RWPE1 (cell line): ENCODE measurements around the gene SLC35F5.
"Not testable (repeated sequence)": the region's sequence is repeated elsewhere in the genome, so short reads cannot be mapped to it uniquely, and the experiment has no call there.

Experiments used
- CTCF ChIA-PET: fragments of 350-600 bp; sonication (Branson Sonifier 250); formaldehyde crosslinking; extraction: SDS; loops from one replicate; lab custom pipeline; 2021; lab: Yijun Ruan, JAX
- POLR2A ChIA-PET: fragments of 400-600 bp; formaldehyde crosslinking; extraction: SDS; loops from one replicate; lab custom pipeline; 2020; ENCODE audit warnings: antibody characterized with exemption; ENCODE audit not compliant: low non-redundant PET; lab: Yijun Ruan, JAX
- DNase-seq: peaks from one replicate; pipeline ENCODE4 v3.0.0; 2012; ENCODE audit warnings: low spot score
- H3K27ac ChIP-seq: fragments of 450-650 bp; 2 replicates; pipeline ENCODE4 v1.5.1; 2017
- TF ChIP-seq, protein P1 (sequence below): fragments of 450-650 bp; conservative IDR thresholded peaks from 2 replicates; pipeline ENCODE4 v1.5.1; 2017; ENCODE audit warnings: low read depth, mild to moderate bottlenecking

The SLC35F5 gene

DNA sequence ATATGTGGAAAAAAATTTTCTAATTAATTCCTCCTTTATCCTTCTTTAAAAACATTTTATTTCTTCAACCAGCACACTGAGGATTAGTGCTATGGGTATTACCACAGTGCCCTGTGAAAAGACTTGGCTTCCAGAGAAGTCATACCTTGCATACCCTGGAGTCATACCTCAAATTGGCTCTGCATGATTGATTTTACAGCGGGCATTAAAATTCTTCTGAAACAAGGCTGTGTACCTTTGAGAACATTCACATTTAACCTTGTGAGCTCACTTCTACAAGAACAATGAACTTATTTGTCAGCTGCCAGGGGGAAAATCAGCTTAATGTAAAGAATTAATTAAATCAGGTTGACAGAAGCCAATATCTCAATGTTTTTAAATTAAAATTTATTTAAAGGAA, 44.6 kb downstream of the SLC35F5 start:
- ChIA-PET CTCF (no interaction called here), POLR2A (no interaction called here)
- TF ChIP-seq, protein P1, sequence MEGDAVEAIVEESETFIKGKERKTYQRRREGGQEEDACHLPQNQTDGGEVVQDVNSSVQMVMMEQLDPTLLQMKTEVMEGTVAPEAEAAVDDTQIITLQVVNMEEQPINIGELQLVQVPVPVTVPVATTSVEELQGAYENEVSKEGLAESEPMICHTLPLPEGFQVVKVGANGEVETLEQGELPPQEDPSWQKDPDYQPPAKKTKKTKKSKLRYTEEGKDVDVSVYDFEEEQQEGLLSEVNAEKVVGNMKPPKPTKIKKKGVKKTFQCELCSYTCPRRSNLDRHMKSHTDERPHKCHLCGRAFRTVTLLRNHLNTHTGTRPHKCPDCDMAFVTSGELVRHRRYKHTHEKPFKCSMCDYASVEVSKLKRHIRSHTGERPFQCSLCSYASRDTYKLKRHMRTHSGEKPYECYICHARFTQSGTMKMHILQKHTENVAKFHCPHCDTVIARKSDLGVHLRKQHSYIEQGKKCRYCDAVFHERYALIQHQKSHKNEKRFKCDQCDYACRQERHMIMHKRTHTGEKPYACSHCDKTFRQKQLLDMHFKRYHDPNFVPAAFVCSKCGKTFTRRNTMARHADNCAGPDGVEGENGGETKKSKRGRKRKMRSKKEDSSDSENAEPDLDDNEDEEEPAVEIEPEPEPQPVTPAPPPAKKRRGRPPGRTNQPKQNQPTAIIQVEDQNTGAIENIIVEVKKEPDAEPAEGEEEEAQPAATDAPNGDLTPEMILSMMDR: no peak
- no peak overlapping the region for H3K27ac ChIP-seq
- no peak for DNase-seq

DNA sequence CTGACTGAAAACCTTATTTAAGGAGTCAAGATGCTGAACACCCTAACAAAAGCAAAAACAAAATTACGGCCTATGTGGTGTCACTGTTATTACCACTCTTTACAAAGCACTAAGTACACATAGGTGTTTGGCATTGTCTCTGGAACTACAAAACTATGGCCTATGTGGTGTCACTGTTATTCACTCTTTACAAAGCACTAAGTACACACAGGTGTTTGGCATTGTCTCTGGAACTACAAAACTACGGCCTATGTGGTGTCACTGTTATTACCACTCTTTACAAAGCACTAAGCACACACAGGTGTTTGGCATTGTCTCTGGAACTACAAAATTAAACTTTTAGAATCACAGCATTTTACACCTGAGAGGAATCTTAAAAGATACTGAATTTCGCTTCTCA, 47.4 kb downstream of the SLC35F5 start:
- CTCF ChIA-PET: interaction anchor here (1.2 kb wide), 1 partner anchor 10 kb away, joined by 5 read pairs; no protein-coding TSS in a partner anchor

DNA sequence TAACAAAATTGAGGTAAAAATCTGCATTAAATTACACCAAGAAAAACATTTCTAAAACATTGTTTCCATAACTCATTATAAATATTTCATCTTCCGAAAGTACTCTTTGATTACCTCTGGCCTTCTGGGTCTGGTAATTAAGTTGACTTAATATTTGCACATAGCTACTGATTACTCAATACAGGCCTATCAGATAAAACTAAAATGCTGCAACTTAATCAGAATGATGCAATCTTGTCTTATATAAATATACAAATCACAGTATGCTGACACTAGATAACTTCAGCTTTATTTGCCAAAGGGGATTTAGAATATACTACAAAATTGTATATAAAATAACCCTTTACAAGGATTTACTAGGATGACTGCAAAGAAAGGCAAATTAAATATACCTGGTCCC, 49.3 kb downstream of the SLC35F5 start:
- no peak overlapping the region for H3K27ac ChIP-seq
- ChIA-PET POLR2A (no interaction called here), CTCF (no interaction called here)
- DNase-seq: no peak
- TF ChIP-seq, protein P1: no peak

More for the DNA sequence above, 47.4 kb downstream of the SLC35F5 start:
- TF ChIP-seq, protein P1: no peak
- H3K27ac ChIP-seq: no peak overlapping the region
- POLR2A ChIA-PET: no interaction called here
- no peak for DNase-seq

DNA sequence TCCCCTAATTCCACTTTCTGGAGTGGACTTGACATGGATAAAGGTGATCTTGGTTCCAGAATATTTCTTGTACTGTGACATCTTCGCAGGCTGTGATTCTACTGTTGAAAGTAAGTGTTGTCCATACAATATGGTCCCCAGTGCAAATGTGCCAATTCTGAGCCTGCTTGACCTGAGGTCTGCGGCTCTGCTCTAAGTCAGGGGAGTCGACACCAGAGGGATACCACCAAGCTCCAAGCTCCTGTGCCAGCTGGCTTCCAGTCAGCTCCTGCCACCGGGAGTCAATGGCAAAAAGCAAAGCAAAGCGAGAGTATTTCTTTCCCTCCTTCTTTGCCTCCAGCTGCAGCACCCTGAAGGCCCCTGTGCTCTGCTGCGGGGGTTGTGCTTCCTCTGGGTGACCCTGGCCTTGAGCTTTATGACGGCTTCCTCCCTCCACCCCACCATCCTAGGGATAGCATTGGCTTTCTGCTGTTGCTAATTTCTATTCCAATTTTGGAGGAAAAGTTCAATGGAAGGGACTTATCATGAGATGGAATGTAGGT, 50.4 kb downstream of the SLC35F5 start:
- no peak for DNase-seq
- TF ChIP-seq, protein P1: no peak
- CTCF ChIA-PET: no interaction called here
- POLR2A ChIA-PET: no interaction called here
- peak overlapping the region; percentile 39; the same call in 1 of the 2 replicates for H3K27ac ChIP-seq

DNA sequence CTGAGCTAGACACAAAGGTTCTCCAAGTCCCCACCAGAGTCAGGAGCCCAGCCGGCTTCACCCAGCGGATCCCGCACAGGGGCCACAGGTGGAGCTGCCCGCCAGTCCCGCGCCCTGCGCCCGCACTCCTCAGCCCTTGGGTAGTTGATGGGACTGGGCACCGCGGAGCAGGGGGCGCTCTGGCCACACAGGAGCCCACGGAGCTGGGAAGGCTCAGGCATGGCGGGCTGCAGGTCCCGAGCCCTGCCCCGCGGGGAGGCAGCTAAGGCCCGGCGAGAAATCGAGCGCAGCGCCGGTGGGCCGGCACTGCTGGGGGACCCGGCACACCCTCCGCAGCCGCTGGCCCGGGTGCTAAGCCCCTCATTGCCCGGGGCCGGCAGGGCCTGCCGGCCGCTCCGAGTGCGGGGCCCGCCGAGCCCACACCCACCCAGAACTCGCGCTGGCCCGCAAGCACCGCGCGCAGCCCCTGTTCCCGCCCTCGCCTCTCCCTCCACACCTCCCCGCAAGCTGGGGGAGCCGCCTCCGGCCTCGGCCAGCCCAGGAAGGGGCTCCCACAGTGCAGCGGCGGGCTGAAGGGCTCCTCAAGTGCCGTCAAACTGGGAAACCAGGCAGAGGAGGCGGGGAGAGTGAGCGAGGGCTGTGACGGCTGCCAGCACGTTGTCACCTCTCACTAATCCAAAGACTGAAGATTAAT, 52.0 kb downstream of the SLC35F5 start:
- DNase-seq, POLR2A ChIA-PET, CTCF ChIA-PET, H3K27ac ChIP-seq: not testable (repeated sequence)

DNA sequence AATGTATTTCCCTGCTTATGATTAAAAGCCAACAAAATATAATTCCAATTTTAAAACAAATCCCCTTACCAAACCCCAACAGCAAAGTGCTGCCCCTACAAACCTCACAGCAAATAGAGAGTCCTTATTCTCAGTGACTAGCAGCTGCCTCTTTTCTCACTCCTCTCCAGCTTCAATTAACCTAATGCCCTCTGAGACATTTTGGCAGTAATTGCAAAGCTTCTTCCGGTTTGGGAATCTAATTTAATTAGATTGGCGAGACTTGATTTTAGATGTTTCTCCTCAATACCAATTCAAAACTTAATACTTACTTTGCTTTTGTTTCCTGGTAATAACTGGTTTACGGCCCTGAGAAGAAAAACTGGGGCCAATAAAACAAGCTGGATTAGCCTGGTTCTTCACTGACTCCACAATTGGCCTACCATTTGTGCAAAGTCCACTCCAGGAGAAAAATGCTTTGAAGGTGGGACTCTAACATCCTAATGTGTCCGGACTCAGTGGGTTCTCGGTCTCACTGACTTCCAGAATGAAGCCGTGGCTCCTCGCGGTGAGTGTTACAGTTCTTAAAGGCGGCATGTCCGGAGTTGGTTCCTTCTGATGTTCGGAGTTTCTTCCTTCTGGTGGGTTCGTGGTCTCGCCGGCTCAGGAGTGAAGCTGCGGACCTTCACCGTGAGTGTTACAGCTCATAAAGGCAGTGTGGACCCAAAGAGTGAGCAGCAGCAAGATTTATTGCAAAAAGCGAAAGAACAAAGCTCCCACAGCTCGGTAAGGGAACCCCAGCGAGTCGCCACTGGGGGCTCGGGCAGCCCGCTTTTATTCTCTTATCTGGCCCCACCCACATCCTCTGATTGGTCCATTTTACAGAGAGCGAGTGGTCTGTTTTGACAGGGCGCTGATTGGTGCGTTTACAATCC, 52.8 kb downstream of the SLC35F5 start:
- H3K27ac ChIP-seq: no peak overlapping the region
- no peak for DNase-seq
- POLR2A ChIA-PET: no interaction called here
- TF ChIP-seq, protein P1: no peak
- CTCF ChIA-PET: no interaction called here
